HG02642 (cell line): ENCODE measurements around the gene PBX4.
"Not testable (repeated sequence)": the region's sequence is repeated elsewhere in the genome, so short reads cannot be mapped to it uniquely, and the experiment has no call there.

Experiments used
- ATAC-seq: cut with Tn5 transposase; IDR thresholded peaks from one replicate; pipeline ENCODE4 v1.9.1; 2021; ENCODE audit warnings: mild to moderate bottlenecking; ENCODE audit not compliant: unreplicated experiment, poor library complexity

The PBX4 gene, protein sequence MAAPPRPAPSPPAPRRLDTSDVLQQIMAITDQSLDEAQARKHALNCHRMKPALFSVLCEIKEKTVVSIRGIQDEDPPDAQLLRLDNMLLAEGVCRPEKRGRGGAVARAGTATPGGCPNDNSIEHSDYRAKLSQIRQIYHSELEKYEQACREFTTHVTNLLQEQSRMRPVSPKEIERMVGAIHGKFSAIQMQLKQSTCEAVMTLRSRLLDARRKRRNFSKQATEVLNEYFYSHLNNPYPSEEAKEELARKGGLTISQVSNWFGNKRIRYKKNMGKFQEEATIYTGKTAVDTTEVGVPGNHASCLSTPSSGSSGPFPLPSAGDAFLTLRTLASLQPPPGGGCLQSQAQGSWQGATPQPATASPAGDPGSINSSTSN

GRCh38 chr19:19618219-19619051 is at the start of gene PBX4:
TSS of gene PBX4 (minus strand) at chr19:19618687. CDS start at chr19:19618629, 58 bp downstream.
- ATAC-seq, result peak; percentile 97

GRCh38 chr19:19665420-19665948 is 47.0 kb upstream of the PBX4 start:
- not testable (repeated sequence) for ATAC-seq

DNA sequence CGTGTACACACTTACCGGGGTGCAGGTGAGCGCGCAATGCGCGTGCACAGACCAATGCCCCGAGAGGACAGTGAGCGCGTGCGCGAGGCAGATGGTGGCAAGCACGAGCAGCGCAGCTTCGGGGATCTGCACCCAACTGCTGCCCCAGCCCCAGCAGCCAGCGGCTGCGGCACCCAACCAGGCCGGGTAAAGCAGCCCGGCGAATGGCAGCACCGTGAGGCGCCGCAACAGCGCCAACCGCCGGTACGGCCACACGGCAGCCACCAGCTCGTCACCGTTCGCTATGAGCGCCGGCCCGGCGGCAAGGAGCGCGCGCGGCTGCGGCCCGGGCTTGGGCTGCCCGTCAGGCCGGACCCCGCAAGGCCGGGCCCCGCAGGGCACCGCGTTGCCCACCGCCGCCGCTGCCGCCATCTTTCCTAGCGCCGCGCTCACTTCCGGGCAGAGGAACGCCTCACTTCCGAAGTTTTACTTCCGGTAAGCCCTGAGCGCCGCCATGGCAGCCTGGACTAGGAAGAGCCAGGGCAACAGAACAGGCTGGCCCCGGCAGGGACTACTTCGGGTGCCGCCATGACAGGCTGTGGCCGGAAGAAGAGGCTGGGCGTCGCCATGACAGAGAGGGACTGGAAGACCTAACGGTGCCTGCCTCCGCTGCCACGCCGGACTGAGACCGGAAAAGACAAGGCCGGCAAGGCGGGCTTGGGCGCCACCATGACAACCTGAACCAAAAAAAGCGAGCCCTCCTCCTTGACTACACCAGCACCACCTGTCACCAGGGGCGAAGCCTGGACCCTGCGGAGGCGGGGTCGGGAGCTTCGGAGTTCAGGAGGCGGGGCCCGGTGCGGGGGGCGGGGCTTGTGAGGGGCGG is 45.0 kb upstream of the PBX4 start, which contains the start of gene ATP13A1:
Gene ATP13A1, minus strand, starts transcription at position 421 of the 865 bp plus-strand sequence. Its CDS starts 10 bp downstream, at position 411.
- peak; percentile 78 for ATAC-seq

DNA sequence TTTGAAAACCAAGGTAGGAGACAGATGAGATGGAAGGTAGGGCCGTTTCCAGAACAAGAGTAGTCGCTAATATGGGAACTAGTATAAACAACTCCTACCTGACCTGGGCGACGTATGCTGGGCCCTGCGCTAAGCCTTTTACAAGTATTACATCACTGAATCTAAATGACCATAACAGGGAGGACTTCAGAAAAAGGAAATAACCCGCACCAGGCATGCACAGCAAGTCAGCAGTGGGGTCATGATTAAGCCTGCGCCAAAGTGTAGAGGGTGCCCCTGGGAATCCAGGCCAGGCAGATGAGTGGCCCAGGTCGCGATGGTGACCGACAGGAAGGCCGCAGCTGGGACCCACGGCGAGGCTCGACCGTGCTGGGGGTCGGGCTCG is 44.4 kb upstream of the PBX4 start:
- no peak for ATAC-seq

- ATAC-seq, result no peak
Observed at GRCh38 chr19:19662344-19662743, 43.9 kb upstream of the PBX4 start.

DNA sequence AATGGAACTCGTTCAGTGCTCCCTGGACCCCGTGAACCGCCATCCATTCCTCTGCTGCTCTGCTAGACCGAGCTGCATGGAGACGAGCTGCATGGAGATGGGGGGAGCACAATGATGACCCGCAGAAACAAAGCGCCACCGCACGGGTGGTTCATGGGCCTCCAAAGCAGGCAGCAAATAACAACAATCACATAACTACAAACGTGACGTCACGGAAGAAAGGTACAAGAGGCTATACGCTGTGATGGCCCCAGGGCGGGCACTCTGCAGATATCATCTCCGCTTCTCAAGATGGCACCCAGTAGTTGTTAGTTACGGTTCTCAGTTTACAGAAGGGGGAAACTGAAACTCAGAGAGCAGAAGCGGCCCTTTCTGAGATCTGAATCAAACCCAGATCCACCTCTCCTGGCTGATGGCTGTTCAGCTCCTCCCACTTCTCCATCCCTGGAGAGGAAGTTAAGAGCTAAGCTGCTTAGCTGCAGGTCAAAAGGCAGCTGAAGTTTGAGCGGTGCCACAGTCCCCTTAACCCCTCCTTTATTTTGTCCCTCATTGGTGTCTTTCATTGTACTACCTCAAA is 43.3 kb upstream of the PBX4 start:
- ATAC-seq, result no peak

GRCh38 chr19:19661141-19661674 is 42.7 kb upstream of the PBX4 start:
- ATAC-seq, result no peak

DNA sequence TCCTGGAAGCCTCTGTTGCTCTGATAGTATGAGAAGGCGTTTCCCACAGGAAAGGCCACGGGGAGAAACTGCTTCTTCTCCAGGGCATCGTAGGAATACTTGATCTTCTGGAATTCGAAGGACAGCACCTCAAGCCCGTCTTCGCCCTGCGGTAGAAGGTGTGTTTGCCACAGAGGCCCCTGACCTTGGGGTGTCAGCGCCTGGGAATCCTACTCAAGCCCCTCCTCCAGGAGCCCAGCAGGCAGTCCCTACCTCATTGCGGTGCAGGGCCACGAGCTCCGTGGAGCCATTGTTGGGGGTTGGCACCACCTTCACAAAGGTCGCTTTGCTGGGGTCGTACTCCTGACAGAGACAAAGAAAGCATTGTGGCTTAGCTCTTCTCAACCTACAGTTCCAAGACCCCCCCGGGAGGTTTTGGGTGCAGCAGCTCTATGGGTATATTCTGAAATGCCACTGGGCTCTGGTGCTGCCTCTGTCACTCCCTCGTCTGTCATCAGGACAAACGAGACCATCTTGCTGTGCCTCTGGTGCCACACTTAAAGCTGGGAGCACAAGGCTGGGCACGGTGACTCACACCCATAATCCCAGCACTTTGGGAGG is 41.3 kb upstream of the PBX4 start:
- no peak for ATAC-seq

DNA sequence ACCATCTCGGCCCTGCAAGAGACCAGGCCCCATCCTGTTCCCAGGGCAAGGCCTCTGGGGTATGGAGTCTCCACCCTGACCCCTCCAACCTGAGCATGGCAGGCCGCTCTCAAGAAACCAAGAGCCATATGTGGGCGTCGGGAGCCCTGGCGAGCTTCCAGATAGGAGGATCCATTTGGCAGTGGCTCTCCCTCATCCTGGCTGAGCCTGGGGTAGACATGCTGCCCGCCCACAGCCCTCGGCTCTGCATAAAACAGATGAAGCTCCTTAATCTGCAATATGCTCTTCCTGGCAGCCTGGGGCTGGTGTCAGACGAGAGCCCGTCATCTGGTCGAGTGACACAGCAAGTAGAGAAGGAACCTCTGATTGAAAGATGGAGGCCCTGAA is 38.9 kb upstream of the PBX4 start:
- no peak for ATAC-seq

GRCh38 chr19:19656451-19657396 is 38.2 kb upstream of the PBX4 start:
- ATAC-seq, result no peak

DNA sequence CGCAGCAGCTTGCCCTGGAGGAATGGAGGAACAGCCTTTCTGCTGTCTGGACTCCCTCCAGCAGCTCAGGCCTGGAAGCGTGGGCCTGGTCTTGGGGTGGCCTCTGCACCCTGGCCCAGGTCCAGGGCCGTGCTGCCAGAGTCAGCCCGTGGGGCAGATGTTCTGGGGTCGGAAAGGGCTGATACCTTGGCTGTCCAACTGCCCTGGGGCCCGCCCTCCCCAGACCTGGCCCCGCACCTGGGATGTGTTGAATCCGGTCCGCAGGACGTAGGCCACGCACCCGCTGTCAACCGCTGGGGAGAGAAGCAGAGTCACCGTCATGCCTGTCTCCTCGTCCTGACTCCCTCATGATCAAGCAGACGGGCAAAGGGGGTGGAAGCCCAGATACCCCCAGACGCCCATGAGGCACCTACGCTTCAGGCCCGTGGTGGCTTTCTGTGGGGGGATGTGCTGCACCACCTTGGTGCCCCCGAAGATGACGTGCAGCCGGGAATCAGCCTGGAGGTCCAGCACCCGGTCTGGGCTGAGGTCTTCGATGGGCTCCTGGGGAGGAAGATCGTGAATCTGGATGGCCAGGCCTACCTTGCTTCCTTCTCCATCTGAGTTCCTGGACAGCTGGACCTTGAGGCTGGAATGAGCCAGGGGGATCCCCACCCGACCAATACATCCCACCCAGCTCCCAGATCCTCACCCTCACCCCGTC is 37.3 kb upstream of the PBX4 start:
- no peak for ATAC-seq

DNA sequence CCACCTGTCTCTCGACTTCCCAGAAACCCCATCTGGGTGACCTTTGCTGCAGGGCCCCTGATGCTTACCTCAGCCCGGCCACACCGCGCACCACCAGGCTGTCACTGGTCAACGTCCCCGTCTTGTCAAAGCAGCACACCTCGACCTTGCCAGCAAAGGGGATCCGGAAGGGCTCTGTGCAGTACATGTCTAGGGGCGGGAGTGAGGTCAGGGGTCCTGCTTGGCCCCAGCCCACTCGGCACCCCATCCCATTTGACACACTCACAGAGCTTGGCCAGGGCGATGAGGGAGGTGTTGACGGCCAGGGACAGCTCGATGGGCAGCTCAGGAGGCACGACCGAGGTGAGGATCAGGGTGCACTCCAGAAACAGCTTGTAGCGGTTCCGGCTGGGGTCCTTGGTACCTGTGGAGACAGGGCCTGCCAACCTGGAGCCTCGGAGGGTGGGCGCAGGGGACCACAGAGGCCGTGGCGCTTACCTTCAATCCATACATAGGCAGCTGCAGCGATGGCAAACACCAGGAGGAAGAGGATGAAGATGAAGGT is 36.6 kb upstream of the PBX4 start:
- ATAC-seq, result no peak

- ATAC-seq, result no peak
Observed at GRCh38 chr19:19654441-19654840, 36.0 kb upstream of the PBX4 start.

GRCh38 chr19:19653597-19654147 is 35.2 kb upstream of the PBX4 start:
- ATAC-seq, result no peak

DNA sequence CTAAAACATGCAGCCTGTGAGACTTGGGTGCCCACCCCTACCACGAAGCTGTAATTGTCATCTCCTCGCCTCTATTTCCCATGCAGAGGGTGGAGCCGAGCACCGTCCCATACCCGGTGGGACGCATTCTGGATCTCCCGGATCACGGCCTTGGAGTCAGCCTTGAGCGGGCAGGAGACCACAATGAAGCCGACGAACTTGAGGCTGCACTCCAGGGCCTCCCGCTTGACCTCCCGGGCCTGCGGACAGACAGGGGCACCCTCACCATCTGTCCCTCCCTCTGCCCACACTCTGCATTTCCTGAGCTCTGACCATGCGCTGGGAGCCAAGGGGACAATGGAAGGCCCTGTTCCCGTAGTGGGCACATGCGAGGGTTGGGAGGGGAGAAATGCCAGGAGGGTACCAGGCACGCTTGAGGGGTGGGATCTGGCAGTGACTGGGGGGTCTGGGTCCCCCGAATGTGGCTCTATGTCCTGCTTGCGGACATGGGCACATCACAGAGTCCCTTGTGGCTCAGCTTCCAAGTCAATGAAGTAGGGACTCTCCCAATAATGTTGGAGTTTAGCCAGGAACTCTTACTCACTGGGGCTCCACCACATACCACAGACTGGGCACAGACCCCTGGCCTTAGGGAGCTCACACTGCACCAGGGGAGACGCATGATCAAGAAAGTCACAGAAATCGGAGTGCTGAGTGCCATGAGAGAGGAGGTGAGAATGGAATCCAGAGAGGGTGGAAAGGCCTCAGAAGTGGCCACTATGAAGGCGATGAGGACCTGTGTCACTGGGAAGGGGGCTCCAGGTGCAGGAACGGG is 34.2 kb upstream of the PBX4 start:
- ATAC-seq, result no peak

DNA sequence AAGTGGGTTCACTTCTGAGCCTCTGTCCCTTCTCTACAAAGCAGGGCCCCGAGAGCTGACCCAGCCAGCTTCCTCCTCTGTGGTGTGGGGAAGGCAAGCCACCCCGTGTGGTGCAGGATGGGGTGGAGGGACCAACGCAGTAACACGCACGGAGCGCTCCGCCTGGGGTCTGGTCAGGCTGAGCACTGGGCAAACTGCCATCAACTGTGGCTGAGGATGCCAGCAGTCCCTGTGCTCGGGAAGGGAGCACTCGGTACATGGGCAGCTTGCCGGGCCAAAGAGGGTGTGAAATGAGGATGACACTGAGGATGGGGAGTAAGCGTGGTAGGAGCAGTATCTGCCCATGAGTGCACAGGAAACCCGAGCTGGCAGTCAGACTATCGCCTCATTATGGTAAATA is 32.6 kb upstream of the PBX4 start:
- ATAC-seq, result no peak
